Right lobe of liver (tissue), 6 donors: ENCODE data around the gene ITPR3. TPM values are rescaled to one million over a fixed set of nuclear protein-coding genes. Genes with fewer than 3 reads are reported as not detected.

Experiments used
- ATAC-seq, 4 donors: fragments of 200-7000 bp; cut with Tn5 transposase; one replicate each; pipeline ENCODE4 v1.9.1; 2020; ENCODE audit warnings: mild to moderate bottlenecking in 4 of 4, moderate library complexity in 4 of 4
- DNase-seq, 3 donors: peaks; one replicate each; pipeline ENCODE4 v3.0.0-alpha.2; 2020
- H3K27ac ChIP-seq, 3 donors: fragments of 200-600 bp; one replicate each; pipeline ENCODE4 v1.8.0; 2022
- H3K27me3 ChIP-seq, 2 donors: fragments of 200-600 bp; one replicate each; pipeline ENCODE4 v1.8.0; 2022
- H3K36me3 ChIP-seq, 4 donors: fragments of 200-600 bp; sonication (generic) in 1 of 4; one replicate each; pipeline versions ENCODE4 v1.5.1 to v1.8.0; 2017 to 2022; ENCODE audit warnings: control low read depth in 1 of 4
- H3K4me1 ChIP-seq, 4 donors: fragments of 200-600 bp; sonication (generic) in 1 of 4; one replicate each; pipeline versions ENCODE4 v1.5.1 to v1.8.0; 2017 to 2022; ENCODE audit warnings: control low read depth in 1 of 4
- H3K4me3 ChIP-seq, 3 donors: fragments of 200-600 bp; one replicate each; pipeline ENCODE4 v1.8.0; 2022
- H3K9me3 ChIP-seq, 4 donors: fragments of 200-600 bp; sonication (generic) in 1 of 4; one replicate each; pipeline versions ENCODE4 v1.5.1 to v1.8.0; 2017 to 2022; ENCODE audit warnings: control low read depth in 1 of 4
- POLR2A ChIP-seq: fragments of 450-650 bp; IDR thresholded peaks from one replicate; pipeline ENCODE4 v1.6.1; 2017; ENCODE audit warnings: antibody characterized with exemption, mild to moderate bottlenecking
- WGBS: methylation state at CpG from one replicate; pipeline ENCODE4 v1.1.6; 2018; ENCODE audit warnings: low coverage, low lambda C conversion rate; ENCODE audit not compliant: insufficient coverage; ENCODE audit errors: missing lambda C conversion rate; 5-methylcytosine and 5-hydroxymethylcytosine counted together
- intact Hi-C, 2 donors: fragments of 100-400 bp; cut with DNase I; formaldehyde crosslinking; loops; one replicate each; pipeline versions ENCODE4 v1.11.2 to v1.14.1; 2022
- total RNA-seq, 6 experiments: library from RNA; depleted of rRNA in 2 of 6; stranded (reverse); fragments of >200 nt in 2 of 6; fragmentation: NEBNext Ultra II Directional in 3 of 6; extraction: Animal tissue kit (Norgen Biotek cat#: 25700) in 3 of 6; gene quantifications; one replicate each; pipeline versions ENCODE4 v1.1.0 to v1.2.4, GENCODE V29; 2016 to 2023
- TF ChIP-seq, protein P1 (sequence below), 4 donors: fragments of 200-600 bp in 3 of 4; fragments of 450-650 bp in 1 of 4; IDR thresholded peaks; one replicate each; pipeline versions ENCODE4 v1.5.1 to v1.8.0; 2016 to 2022; ENCODE audit warnings: antibody characterized with exemption in 4 of 4, mild to moderate bottlenecking in 2 of 4
- donor health status: DM: no; HTN: yes; CAD: no.
- donor health status: DM: no; HTN: no; CAD: no.
- donor health status: DM: no; HTN: no; CAD: no.
- donor health status: DM: no; HTN: yes; CAD: no.
- donor health status: DM: no; HTN: yes; CAD: no.

The ITPR3 gene
- total RNA-seq, 6 experiments from 2014 or later: 0.79 to 3.5 (median 1.6) TPM

DNA sequence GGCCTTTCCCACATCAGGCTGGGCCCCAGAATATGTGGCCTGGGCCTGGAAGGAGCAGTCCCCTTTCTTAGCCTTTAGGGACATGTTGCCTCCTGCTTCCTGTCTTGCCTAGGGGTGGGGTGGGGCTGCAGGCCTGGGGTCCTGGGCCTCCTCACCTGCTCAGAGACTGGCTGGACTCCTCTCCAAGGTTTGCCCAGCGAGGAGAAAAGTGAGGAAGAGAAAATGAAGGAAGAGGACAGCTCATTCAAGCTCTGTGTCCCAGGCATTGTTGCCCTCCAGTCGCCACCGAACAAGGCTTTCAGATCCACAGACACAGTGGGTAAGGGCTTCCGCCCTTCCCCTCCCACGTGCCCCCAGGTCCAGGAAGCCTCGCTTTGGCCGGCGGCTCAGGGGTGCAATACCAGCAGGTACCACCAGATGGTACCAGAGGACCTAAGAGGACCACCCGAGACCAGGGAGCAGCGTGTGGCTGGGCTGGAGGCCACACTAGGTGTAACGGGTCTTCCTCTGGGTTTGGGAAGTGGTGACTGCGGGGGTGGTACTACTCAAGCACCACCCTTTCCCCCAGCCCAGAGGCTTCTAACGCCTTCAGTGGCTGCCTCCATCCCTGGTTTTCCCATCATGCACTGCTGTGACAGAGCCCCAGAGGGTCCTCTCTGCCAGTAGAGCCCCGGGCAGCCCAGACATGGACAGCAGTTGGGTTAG lies 35.6 kb upstream of the ITPR3 start:
- TF ChIP-seq, protein P1, sequence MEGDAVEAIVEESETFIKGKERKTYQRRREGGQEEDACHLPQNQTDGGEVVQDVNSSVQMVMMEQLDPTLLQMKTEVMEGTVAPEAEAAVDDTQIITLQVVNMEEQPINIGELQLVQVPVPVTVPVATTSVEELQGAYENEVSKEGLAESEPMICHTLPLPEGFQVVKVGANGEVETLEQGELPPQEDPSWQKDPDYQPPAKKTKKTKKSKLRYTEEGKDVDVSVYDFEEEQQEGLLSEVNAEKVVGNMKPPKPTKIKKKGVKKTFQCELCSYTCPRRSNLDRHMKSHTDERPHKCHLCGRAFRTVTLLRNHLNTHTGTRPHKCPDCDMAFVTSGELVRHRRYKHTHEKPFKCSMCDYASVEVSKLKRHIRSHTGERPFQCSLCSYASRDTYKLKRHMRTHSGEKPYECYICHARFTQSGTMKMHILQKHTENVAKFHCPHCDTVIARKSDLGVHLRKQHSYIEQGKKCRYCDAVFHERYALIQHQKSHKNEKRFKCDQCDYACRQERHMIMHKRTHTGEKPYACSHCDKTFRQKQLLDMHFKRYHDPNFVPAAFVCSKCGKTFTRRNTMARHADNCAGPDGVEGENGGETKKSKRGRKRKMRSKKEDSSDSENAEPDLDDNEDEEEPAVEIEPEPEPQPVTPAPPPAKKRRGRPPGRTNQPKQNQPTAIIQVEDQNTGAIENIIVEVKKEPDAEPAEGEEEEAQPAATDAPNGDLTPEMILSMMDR (IDR thresholded peaks at IDR 0.05): peak; percentile 88 to 98 (median 93)
- TF ChIP-seq POLR2A: no peak
- Histone ChIP-seq H3K36me3 (no peaks in the 10 kb centered on the region), H3K27me3 (no peaks in the 10 kb centered on the region), H3K4me1 (peaks cover 0 to 11% (median 0%) of the 10 kb centered on the region in 4 donors), H3K4me3 (no peak overlapping the region), H3K27ac (no peak overlapping the region), H3K9me3 (no peaks in the 10 kb centered on the region)
- ATAC-seq: peak; percentile 78 to 92 (median 83)
- intact Hi-C loops: loop anchor here in 1 of 2 donors (10.0 kb wide), 1 partner anchor 179 kb away; no protein-coding TSS in a partner anchor
- peak; percentile 71 to 80 (median 79) for DNase-seq
- WGBS: 4% methylated on average over 4 of the region's 14 CpGs

DNA sequence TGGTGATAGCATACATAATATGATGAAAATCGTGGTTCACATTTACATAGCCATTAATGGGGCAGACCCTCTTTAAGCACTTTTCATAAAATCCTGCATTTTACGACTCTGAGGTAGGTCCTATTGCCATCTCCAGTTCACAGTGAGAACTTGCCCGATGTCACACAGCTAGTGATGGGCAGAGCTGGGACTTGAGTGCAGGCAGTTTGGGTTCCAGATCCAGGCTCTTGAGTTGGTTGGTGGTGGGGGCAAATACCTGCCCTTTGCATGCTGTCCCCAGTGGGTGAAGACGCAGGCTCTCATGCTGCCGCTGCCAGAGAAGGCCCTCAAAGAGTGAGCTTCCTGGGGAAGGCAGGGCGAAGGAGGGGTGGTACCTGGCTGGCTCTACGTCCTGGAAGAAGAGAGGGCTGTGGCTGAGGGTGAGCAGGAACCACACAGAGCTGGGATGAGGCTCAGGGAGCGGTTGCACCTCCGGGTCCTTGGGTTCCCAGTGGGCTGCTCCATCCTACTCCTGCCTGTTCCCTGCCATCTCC lies 34.9 kb upstream of the ITPR3 start:
- intact Hi-C loops: loop anchor here in 1 of 2 donors (10.0 kb wide), 1 partner anchor 179 kb away; no protein-coding TSS in a partner anchor
- Histone ChIP-seq H3K27me3 (no peaks in the 10 kb centered on the region), H3K4me1 (peaks cover 0 to 11% (median 0%) of the 10 kb centered on the region in 4 donors), H3K36me3 (no peaks in the 10 kb centered on the region), H3K4me3 (no peak overlapping the region), H3K9me3 (no peaks in the 10 kb centered on the region), H3K27ac (no peak overlapping the region)
- 60% methylated on average over 3 of the region's 9 CpGs for WGBS
- TF ChIP-seq, protein P1 (IDR thresholded peaks at IDR 0.05): no peak
- no peak for TF ChIP-seq POLR2A
- ATAC-seq (no peak), DNase-seq (no peak)

DNA sequence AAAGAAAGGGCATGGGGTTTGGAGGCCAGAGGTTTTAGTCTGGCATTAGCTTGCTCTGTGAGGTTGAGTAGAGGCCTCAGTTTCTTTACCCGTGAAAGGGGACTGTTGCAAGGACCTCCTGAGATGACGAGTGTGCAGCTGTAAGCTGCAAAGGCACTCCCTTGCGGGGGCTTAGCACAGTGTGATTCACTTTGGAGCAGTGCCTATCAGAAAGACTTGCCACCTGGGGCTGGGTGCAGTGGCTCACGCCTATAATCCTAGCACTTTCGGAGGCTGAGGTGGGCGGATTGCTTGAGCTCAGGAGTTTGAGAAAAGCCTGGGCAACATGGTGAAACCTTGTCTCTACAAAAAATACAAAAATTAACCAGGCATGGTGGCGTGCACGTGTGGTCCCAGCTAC lies 33.6 kb upstream of the ITPR3 start:
- peaks cover 0 to 11% (median 0%) of the 10 kb centered on the region in 4 donors for H3K4me1 ChIP-seq
- TF ChIP-seq POLR2A: no peak
- TF ChIP-seq, protein P1 (IDR thresholded peaks at IDR 0.05): no peak
- no peak overlapping the region for H3K27ac ChIP-seq
- H3K36me3 ChIP-seq: no peaks in the 10 kb centered on the region
- WGBS: 80% methylated on average over 6 of the region's 8 CpGs
- intact Hi-C loops: loop anchor here in 1 of 2 donors (10.0 kb wide), 1 partner anchor 177 kb away; no protein-coding TSS in a partner anchor
- no peaks in the 10 kb centered on the region for H3K9me3 ChIP-seq
- H3K4me3 ChIP-seq: no peak overlapping the region
- ATAC-seq (no peak), DNase-seq (no peak)
- H3K27me3 ChIP-seq: no peaks in the 10 kb centered on the region

DNA sequence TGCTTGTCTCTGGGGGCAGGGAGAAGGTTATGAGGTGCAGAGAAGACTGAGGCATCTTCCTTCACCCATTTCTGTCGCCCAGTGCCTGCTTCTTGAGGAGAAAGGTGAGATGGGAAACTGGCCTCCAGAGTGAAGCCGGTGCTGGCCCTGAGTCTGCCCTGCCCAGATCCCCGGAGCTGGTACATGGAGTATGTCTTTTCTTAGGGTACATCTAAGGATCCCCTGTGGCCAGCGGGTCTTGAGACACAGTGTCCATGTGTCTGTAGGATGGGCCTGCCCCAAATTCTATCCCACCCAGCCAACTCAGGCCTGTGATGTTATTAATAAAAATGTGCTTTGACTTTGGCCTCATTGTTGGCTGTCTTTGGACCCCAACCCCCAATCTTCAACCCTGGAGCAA lies 32.2 kb upstream of the ITPR3 start:
- H3K4me3 ChIP-seq: no peak overlapping the region

More for the DNA sequence above, 32.2 kb upstream of the ITPR3 start:
- 87% methylated on average over 3 of the region's 4 CpGs for WGBS
- Histone ChIP-seq H3K27me3 (no peaks in the 10 kb centered on the region), H3K9me3 (no peaks in the 10 kb centered on the region), H3K4me1 (peaks cover 0 to 11% (median 0%) of the 10 kb centered on the region in 4 donors), H3K27ac (no peak overlapping the region), H3K36me3 (no peaks in the 10 kb centered on the region)
- ATAC-seq: no peak
- TF ChIP-seq, protein P1 (IDR thresholded peaks at IDR 0.05): no peak
- TF ChIP-seq POLR2A: no peak
- DNase-seq: no peak
- intact Hi-C loops: loop anchor here in 1 of 2 donors (10.0 kb wide), 1 partner anchor 176 kb away; no protein-coding TSS in a partner anchor
